H1 (cell line): ENCODE data around the gene SLC48A1. TPM values are rescaled to one million over a fixed set of nuclear protein-coding genes. Genes with fewer than 3 reads are reported as not detected.

Experiments
- CTCF ChIA-PET: fragments of 300-600 bp; sonication (Branson Sonifier 250); formaldehyde crosslinking; loops from one replicate; lab custom pipeline; 2021; ENCODE audit not compliant: partially characterized antibody; lab: Charles Lee
- POLR2A ChIA-PET: fragments of 300-600 bp; sonication (Branson Sonifier 250); formaldehyde crosslinking; loops from one replicate; lab custom pipeline; 2021; ENCODE audit warnings: inconsistent platforms; ENCODE audit not compliant: partially characterized antibody; lab: Charles Lee
- DNase-seq, 2 experiments: peaks; one replicate each; pipeline versions ENCODE4 v3.0.0 to v3.0.0-alpha.2; 2010 to 2022; ENCODE audit warnings: low spot score in 2 of 2, low read depth in 1 of 2, mixed read lengths in 1 of 2
- FAIRE-seq: peaks from 2 replicates; lab custom pipeline; 2011; peaks lifted over from hg19 to GRCh38; lab: Jason Lieb, UNC
- H2AFZ ChIP-seq: 2 replicates; pipeline ENCODE4 v1.8.1; 2012; ENCODE audit warnings: low read length, inconsistent platforms
- H2AK5ac ChIP-seq: 2 replicates; pipeline ENCODE4 v1.6.1; 2013; ENCODE audit warnings: low read depth, low read length
- H2BK120ac ChIP-seq: replicated peaks from 2 replicates; pipeline ENCODE3; 2013; ENCODE audit warnings: low read depth, low read length, inconsistent platforms
- H2BK12ac ChIP-seq: 2 replicates; pipeline ENCODE4 v1.6.1; 2013; ENCODE audit warnings: low read depth, low read length
- H2BK15ac ChIP-seq: 2 replicates; pipeline ENCODE4 v1.6.1; 2013; ENCODE audit warnings: low read length
- H2BK20ac ChIP-seq: 2 replicates; pipeline ENCODE4 v1.6.1; 2013; ENCODE audit warnings: low read length
- H2BK5ac ChIP-seq: 2 replicates; pipeline ENCODE4 v1.6.1; 2013; ENCODE audit warnings: low read depth, low read length
- H3K14ac ChIP-seq: 2 replicates; pipeline ENCODE4 v1.6.1; 2013; ENCODE audit warnings: inconsistent platforms; ENCODE audit not compliant: insufficient read length
- H3K18ac ChIP-seq: 2 replicates; pipeline ENCODE4 v1.6.1; 2013; ENCODE audit warnings: low read length; ENCODE audit errors: extremely low read depth
- H3K23ac ChIP-seq: 2 replicates; pipeline ENCODE4 v1.6.1; 2013; ENCODE audit warnings: inconsistent platforms; ENCODE audit not compliant: insufficient read length
- H3K23me2 ChIP-seq: 2 replicates; pipeline ENCODE4 v1.6.1; 2013; ENCODE audit warnings: low read depth, low read length
- H3K27ac ChIP-seq: 2 replicates; pipeline ENCODE4 v1.6.1; 2011; ENCODE audit warnings: low read depth, low read length, inconsistent platforms
- H3K27me3 ChIP-seq, 4 experiments: replicated peaks in 1 of 4; 1 replicate in 1 of 4; 2 replicates in 3 of 4; pipeline versions ENCODE4 v1.6.1 to v1.8.1; 2011 to 2013; ENCODE audit warnings: low read length in 3 of 4, mild to moderate bottlenecking in 3 of 4, inconsistent platforms in 2 of 4, mixed read lengths in 2 of 4, moderate library complexity in 1 of 4; ENCODE audit not compliant: control insufficient read depth in 3 of 4, insufficient read depth in 3 of 4; ENCODE audit errors: extremely low read depth in 1 of 4
- H3K36me3 ChIP-seq, 4 experiments: 2 replicates each; pipeline versions ENCODE4 v1.6.1 to v1.8.1; 2011 to 2013; ENCODE audit warnings: mild to moderate bottlenecking in 4 of 4, low read length in 3 of 4, moderate library complexity in 2 of 4, control low read depth in 1 of 4, inconsistent platforms in 1 of 4; ENCODE audit not compliant: insufficient read depth in 4 of 4, control insufficient read depth in 2 of 4
- H3K4ac ChIP-seq: replicated peaks from 2 replicates; pipeline ENCODE3; 2013; ENCODE audit warnings: low read length, low read depth, mixed read lengths, inconsistent platforms; ENCODE audit not compliant: insufficient read length
- H3K4me1 ChIP-seq, 4 experiments: replicated peaks in 1 of 4; 1 replicate in 1 of 4; 2 replicates in 3 of 4; pipeline versions ENCODE4 v1.6.1 to v1.8.1; 2011 to 2013; ENCODE audit warnings: low read length in 3 of 4, inconsistent platforms in 2 of 4, mixed read lengths in 1 of 4; ENCODE audit not compliant: insufficient read depth in 4 of 4, control insufficient read depth in 3 of 4
- H3K4me2 ChIP-seq, 2 experiments: 2 replicates each; pipeline versions ENCODE4 v1.6.1 to v1.8.1; 2011 to 2013; ENCODE audit warnings: low read depth in 2 of 2, low read length in 2 of 2, control low read depth in 1 of 2, inconsistent platforms in 1 of 2, mild to moderate bottlenecking in 1 of 2; ENCODE audit not compliant: insufficient read depth in 1 of 2
- H3K4me3 ChIP-seq, 4 experiments: fragments of 200-600, 300-600 bp in 1 of 4; sonication (generic), shearing (Covaris generic), sonication (Bioruptor Twin) in 1 of 4; 2 replicates each; pipeline versions ENCODE4 v1.5.1 to v1.8.1; 2011 to 2016; ENCODE audit warnings: low read length in 4 of 4, low read depth in 3 of 4, control low read depth in 2 of 4, inconsistent platforms in 2 of 4, mild to moderate bottlenecking in 2 of 4, mixed read lengths in 1 of 4, moderate library complexity in 1 of 4; ENCODE audit not compliant: insufficient read depth in 2 of 4; ENCODE audit errors: extremely low read depth in 1 of 4
- H3K56ac ChIP-seq: replicated peaks from 2 replicates; pipeline ENCODE3; 2013; ENCODE audit warnings: low read depth, mild to moderate bottlenecking, mixed read lengths, low read length, inconsistent platforms; ENCODE audit not compliant: insufficient read length
- H3K79me1 ChIP-seq: 2 replicates; pipeline ENCODE4 v1.6.1; 2013; ENCODE audit warnings: low read depth, low read length, control low read depth
- H3K79me2 ChIP-seq, 2 experiments: 2 replicates each; pipeline versions ENCODE4 v1.6.1 to v1.8.1; 2012 to 2013; ENCODE audit warnings: low read length in 2 of 2, mild to moderate bottlenecking in 2 of 2, inconsistent platforms in 1 of 2; ENCODE audit not compliant: insufficient read depth in 2 of 2, control insufficient read depth in 1 of 2
- H3K9ac ChIP-seq, 4 experiments: replicated peaks in 1 of 4; 1 replicate in 1 of 4; 2 replicates in 3 of 4; pipeline versions ENCODE4 v1.6.1 to v1.8.1; 2011 to 2013; ENCODE audit warnings: low read depth in 3 of 4, low read length in 3 of 4, control low read depth in 2 of 4, mild to moderate bottlenecking in 2 of 4, moderate library complexity in 2 of 4, inconsistent platforms in 1 of 4; ENCODE audit errors: extremely low read depth in 1 of 4
- H3K9me3 ChIP-seq, 2 experiments: 2 replicates each; pipeline versions ENCODE4 v1.6.1 to v1.8.1; 2012 to 2013; ENCODE audit warnings: mild to moderate bottlenecking in 2 of 2, moderate library complexity in 2 of 2, control low read depth in 1 of 2, inconsistent platforms in 1 of 2, low read depth in 1 of 2, low read length in 1 of 2, mixed read lengths in 1 of 2; ENCODE audit not compliant: insufficient read depth in 2 of 2
- H4K20me1 ChIP-seq, 2 experiments: replicated peaks in 1 of 2; 2 replicates each; pipeline versions ENCODE3 to v1.8.1; 2011 to 2013; ENCODE audit warnings: inconsistent platforms in 2 of 2, low read length in 2 of 2, mild to moderate bottlenecking in 1 of 2; ENCODE audit not compliant: insufficient read depth in 2 of 2, control insufficient read depth in 1 of 2
- H4K5ac ChIP-seq: 2 replicates; pipeline ENCODE4 v1.6.1; 2013; ENCODE audit warnings: low read length, low read depth, mixed read lengths, inconsistent platforms; ENCODE audit not compliant: insufficient read length
- H4K8ac ChIP-seq: 2 replicates; pipeline ENCODE4 v1.8.0; 2013; ENCODE audit warnings: mild to moderate bottlenecking, moderate library complexity, low read length, inconsistent platforms; ENCODE audit not compliant: insufficient read depth; ENCODE audit errors: extremely low read depth
- H4K91ac ChIP-seq: replicated peaks from 2 replicates; pipeline ENCODE3; 2013; ENCODE audit warnings: low read length, mixed read lengths, inconsistent platforms; ENCODE audit not compliant: insufficient read length
- CEBPB ChIP-seq: IDR thresholded peaks from 2 replicates; pipeline ENCODE4 v1.6.1; 2012; ENCODE audit warnings: low read depth, low read length
- GABPA ChIP-seq: IDR thresholded peaks from 2 replicates; pipeline ENCODE4 v1.6.1; 2011; ENCODE audit warnings: mild to moderate bottlenecking, low read length, moderate library complexity, borderline replicate concordance; ENCODE audit not compliant: insufficient read depth
- SP4 ChIP-seq: IDR thresholded peaks from 2 replicates; pipeline ENCODE4 v1.6.1; 2012; ENCODE audit warnings: low read length, inconsistent platforms
- SRF ChIP-seq: IDR thresholded peaks from 2 replicates; pipeline ENCODE4 v1.6.1; 2011; ENCODE audit warnings: mild to moderate bottlenecking, low read depth, low read length, moderate library complexity
- TAF7 ChIP-seq: optimal IDR thresholded peaks from 2 replicates; pipeline ENCODE3; 2011; ENCODE audit warnings: low read depth, mild to moderate bottlenecking, inconsistent platforms, low read length, moderate library complexity, borderline replicate concordance
- WGBS, 2 experiments: shearing (Covaris generic) in 1 of 2; methylation state at CpG; one replicate each; pipeline versions ENCODE4 v1.1.6 to v1.1.7; 2013 to 2015; ENCODE audit warnings: low lambda C conversion rate in 2 of 2, mixed read lengths in 2 of 2, inconsistent platforms in 1 of 2, low coverage in 1 of 2, missing lambda C conversion rate in 1 of 2; ENCODE audit not compliant: insufficient replicate concordance in 2 of 2, insufficient coverage in 1 of 2, insufficient read length in 1 of 2; ENCODE audit errors: extremely low coverage in 1 of 2, missing lambda C conversion rate in 1 of 2; 5-methylcytosine and 5-hydroxymethylcytosine counted together
- polyA plus RNA-seq, 7 experiments: library from polyadenylated mRNA; depleted of rRNA in 3 of 7; stranded (reverse) in 5 of 7; unstranded in 2 of 7; fragments of >200 nt in 5 of 7; fragments of 200-250 nt in 2 of 7; gene quantifications; 1 replicate in 5 of 7; 2 replicates in 1 of 7; 4 replicates in 1 of 7; pipeline versions ENCODE4 v1.2.1 to v1.2.3, GENCODE V29; 2011 to 2013; ENCODE audit warnings: missing spikeins in 2 of 7, mixed read lengths in 2 of 7
- total RNA-seq: library from RNA; stranded (reverse); fragmentation: NEBNext Ultra II Directional; extraction: Animal tissue kit (Norgen Biotek cat#: 25700); gene quantifications from 2 replicates; pipeline ENCODE4 v1.2.1, GENCODE V29; 2021
- TF ChIP-seq, protein P1 (sequence below): IDR thresholded peaks from 2 replicates; pipeline ENCODE4 v1.6.1; 2012; ENCODE audit warnings: inconsistent platforms

Gene SLC48A1
- total and polyA plus RNA-seq, 2 of the 8 experiments (the other 6 are each of a cell fraction or from before 2014, with no cell fraction given): 9.5 to 14.1 TPM

DNA sequence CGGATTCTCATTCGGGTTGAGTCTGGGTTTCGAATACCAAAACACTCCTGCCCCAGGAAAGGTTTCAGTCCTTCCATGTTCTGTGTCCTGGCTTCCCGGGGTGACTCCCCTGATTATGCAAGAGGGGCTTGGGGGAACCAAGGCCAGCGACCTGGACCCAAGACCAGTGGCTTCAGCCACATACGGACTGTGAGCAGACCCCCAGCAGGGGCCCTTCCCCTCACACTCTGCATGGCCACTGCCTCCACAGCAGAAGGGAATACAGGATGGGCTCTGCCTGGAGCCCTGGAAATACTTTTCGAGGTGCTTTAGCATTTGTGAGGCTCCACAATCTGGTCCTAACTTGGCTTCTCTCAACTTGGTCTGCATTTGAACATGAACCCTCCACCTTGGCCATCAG, 27.5 kb downstream of the SLC48A1 start:
- Histone ChIP-seq H2BK15ac (no peak overlapping the region), H2BK120ac (no peak overlapping the region), H2BK12ac (no peak overlapping the region), H3K9ac (no peak overlapping the region), H3K79me2 (peaks cover 0 to 51% of the 10 kb centered on the region in 2 experiments; a peak in 2 of 4 replicates), H3K23me2 (0 out of 2 replicates have a peak, but pooled peaks cover 1% of the 10 kb centered on the region), H3K14ac (no peak overlapping the region), H4K20me1 (peaks cover 8% of the 10 kb centered on the region in 2 experiments), H3K27me3 (no peaks in the 10 kb centered on the region), H3K4me1 (peaks cover 0 to 13% (median 4%) of the 10 kb centered on the region in 4 experiments; a peak in 5 of 7 replicates), H3K9me3 (no peaks in the 10 kb centered on the region), H4K91ac (no peak overlapping the region), H3K4me2 (no peak overlapping the region), H3K18ac (no peak overlapping the region), H2BK5ac (no peak overlapping the region), H4K8ac (no peak overlapping the region), H3K23ac (no peak overlapping the region), H2AK5ac (no peak overlapping the region), H2BK20ac (no peak overlapping the region), H4K5ac (no peak overlapping the region), H3K79me1 (peaks cover 3% of the 10 kb centered on the region; the same call in 1 of the 2 replicates), H3K4me3 (no peak overlapping the region), H2AFZ (no peak overlapping the region), H3K27ac (no peak overlapping the region), H3K56ac (no peak overlapping the region), H3K4ac (no peak overlapping the region), H3K36me3 (peaks cover 0 to 9% (median 3%) of the 10 kb centered on the region in 4 experiments; a peak in 4 of 8 replicates)
- 92% methylated on average over 7 of the region's 7 CpGs; no CpG with 5 or more reads in 1 of the 2 experiments for WGBS, 2 experiments
- ChIA-PET CTCF (interaction anchor here (1.2 to 58.8 kb wide), 11 partner anchors 10 to 94 kb away, joined by 3 to 2001 read pairs (median 30); partner anchors contain the start of genes HDAC7 and RAPGEF3), POLR2A (interaction anchor here (0.8 to 29.3 kb wide), 5 partner anchors 7 to 37 kb away, joined by 3 to 480 read pairs (median 5); no protein-coding TSS in a partner anchor)
- DNase-seq: no peak
- no peak for FAIRE-seq
- TF ChIP-seq GABPA: no peak
- no peak for TF ChIP-seq CEBPB
- no peak for TF ChIP-seq TAF7
- TF ChIP-seq SRF: no peak
- TF ChIP-seq SP4: no peak
- TF ChIP-seq, protein P1, sequence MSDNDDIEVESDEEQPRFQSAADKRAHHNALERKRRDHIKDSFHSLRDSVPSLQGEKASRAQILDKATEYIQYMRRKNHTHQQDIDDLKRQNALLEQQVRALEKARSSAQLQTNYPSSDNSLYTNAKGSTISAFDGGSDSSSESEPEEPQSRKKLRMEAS: no peak
